Osteoblast (primary cell): ENCODE results near the gene STT3B. TPM values are rescaled to one million over a fixed set of nuclear protein-coding genes. Genes with fewer than 3 reads are reported as not detected.
"Not testable (repeated sequence)": the region's sequence is repeated elsewhere in the genome, so short reads cannot be mapped to it uniquely, and the experiment has no call there.

Experiments
- DNase-seq: peaks from one replicate; pipeline ENCODE4 v3.0.0; 2011; ENCODE audit warnings: low spot score, mixed read lengths; ENCODE audit not compliant: insufficient read length; ENCODE audit errors: missing footprints
- H2AFZ ChIP-seq: 2 replicates; pipeline ENCODE4 v1.6.0; 2011; ENCODE audit warnings: mild to moderate bottlenecking, low read length
- H3K27ac ChIP-seq: 2 replicates; pipeline ENCODE4 v1.5.1; 2011; ENCODE audit warnings: mild to moderate bottlenecking, low read depth, low read length, moderate library complexity
- H3K27me3 ChIP-seq: 2 replicates; pipeline ENCODE4 v1.6.0; 2012; ENCODE audit warnings: mild to moderate bottlenecking, control low read depth, inconsistent platforms, low read length, moderate library complexity; ENCODE audit not compliant: insufficient read depth
- H3K36me3 ChIP-seq: 2 replicates; pipeline ENCODE4 v1.5.1; 2011; ENCODE audit warnings: mild to moderate bottlenecking, low read length, control low read depth, moderate library complexity; ENCODE audit not compliant: insufficient read depth
- H3K4me1 ChIP-seq: 2 replicates; pipeline ENCODE4 v1.5.1; 2011; ENCODE audit warnings: mild to moderate bottlenecking, low read length, control low read depth, moderate library complexity; ENCODE audit not compliant: insufficient read depth
- H3K4me2 ChIP-seq: 2 replicates; pipeline ENCODE4 v1.6.0; 2011; ENCODE audit warnings: mild to moderate bottlenecking, low read length; ENCODE audit not compliant: insufficient read depth
- H3K4me3 ChIP-seq: fragments of 200-600 bp; sonication (generic); 3 replicates; pipeline ENCODE4 v1.5.1; 2012; ENCODE audit warnings: mild to moderate bottlenecking, low read length, inconsistent platforms; ENCODE audit not compliant: insufficient read depth
- H3K79me2 ChIP-seq: 2 replicates; pipeline ENCODE4 v1.6.0; 2012; ENCODE audit warnings: mild to moderate bottlenecking, low read length, control low read depth, inconsistent platforms; ENCODE audit not compliant: insufficient read depth
- H3K9me3 ChIP-seq: 2 replicates; pipeline ENCODE4 v1.5.1; 2011; ENCODE audit warnings: low read depth, low read length, control low read depth
- H4K20me1 ChIP-seq: 2 replicates; pipeline ENCODE4 v1.6.0; 2012; ENCODE audit warnings: mild to moderate bottlenecking, low read length, control low read depth; ENCODE audit not compliant: insufficient read depth
- CTCF ChIP-seq: IDR thresholded peaks from 2 replicates; pipeline ENCODE4 v1.5.1; 2011; ENCODE audit warnings: mild to moderate bottlenecking, low read depth, low read length, moderate library complexity; ENCODE audit errors: extremely low read depth
- total RNA-seq: library from RNA; depleted of rRNA; stranded (reverse); fragments of >200 nt; gene quantifications from 2 replicates; pipeline ENCODE4 v1.2.3, GENCODE V29; 2012

STT3B gene
- total RNA-seq, 1 donor: 216 TPM

- Histone ChIP-seq H4K20me1 (no peaks in the 10 kb centered on the region), H3K4me3 (no peak overlapping the region), H3K79me2 (no peaks in the 10 kb centered on the region), H2AFZ (no peak overlapping the region), H3K4me2 (no peak overlapping the region), H3K4me1 (no peaks in the 10 kb centered on the region), H3K27ac (no peak overlapping the region), H3K27me3 (peaks cover 44% of the 10 kb centered on the region), H3K9me3 (no peaks in the 10 kb centered on the region), H3K36me3 (no peaks in the 10 kb centered on the region)
- TF ChIP-seq CTCF: no peak
- no peak for DNase-seq
These were observed 29.3 kb upstream of the STT3B start for GRCh38 chr3:31503456-31503855.

GRCh38 chr3:31504230-31504629 lies 28.5 kb upstream of the STT3B start:
- peaks cover 49% of the 10 kb centered on the region for H3K27me3 ChIP-seq
- TF ChIP-seq CTCF: no peak
- no peak for DNase-seq

GRCh38 chr3:31505371-31506048 lies 27.2 kb upstream of the STT3B start:
- Histone ChIP-seq H2AFZ (no peak overlapping the region), H4K20me1 (no peaks in the 10 kb centered on the region), H3K36me3 (no peaks in the 10 kb centered on the region), H3K27ac (no peak overlapping the region), H3K9me3 (no peaks in the 10 kb centered on the region), H3K79me2 (no peaks in the 10 kb centered on the region), H3K27me3 (peaks cover 49% of the 10 kb centered on the region), H3K4me1 (no peaks in the 10 kb centered on the region), H3K4me3 (no peak overlapping the region), H3K4me2 (no peak overlapping the region)
- DNase-seq: no peak
- no peak for TF ChIP-seq CTCF

More at GRCh38 chr3:31504230-31504629, 28.5 kb upstream of the STT3B start:
- Histone ChIP-seq H4K20me1 (no peaks in the 10 kb centered on the region), H3K36me3 (no peaks in the 10 kb centered on the region), H3K27ac (no peak overlapping the region), H3K4me1 (no peaks in the 10 kb centered on the region), H3K4me2 (no peak overlapping the region), H3K9me3 (no peaks in the 10 kb centered on the region), H2AFZ (no peak overlapping the region), H3K4me3 (no peak overlapping the region), H3K79me2 (no peaks in the 10 kb centered on the region)

- not testable (repeated sequence) for H2AFZ ChIP-seq, H3K36me3 ChIP-seq, H3K4me3 ChIP-seq, H3K4me1 ChIP-seq, H4K20me1 ChIP-seq, H3K9me3 ChIP-seq, H3K27ac ChIP-seq, H3K79me2 ChIP-seq, DNase-seq, H3K4me2 ChIP-seq
- peaks cover 49% of the 10 kb centered on the region for H3K27me3 ChIP-seq
These were observed 26.2 kb upstream of the STT3B start for GRCh38 chr3:31506515-31506914.
